ENCODE data around the gene DGKQ. TPM values are rescaled to one million over a fixed set of nuclear protein-coding genes. Genes with fewer than 3 reads are reported as not detected.

Gene DGKQ
- polyA plus RNA-seq, 1 of the 3 experiments (the other 2 are of a cell fraction) = 10.9 TPM

DNA sequence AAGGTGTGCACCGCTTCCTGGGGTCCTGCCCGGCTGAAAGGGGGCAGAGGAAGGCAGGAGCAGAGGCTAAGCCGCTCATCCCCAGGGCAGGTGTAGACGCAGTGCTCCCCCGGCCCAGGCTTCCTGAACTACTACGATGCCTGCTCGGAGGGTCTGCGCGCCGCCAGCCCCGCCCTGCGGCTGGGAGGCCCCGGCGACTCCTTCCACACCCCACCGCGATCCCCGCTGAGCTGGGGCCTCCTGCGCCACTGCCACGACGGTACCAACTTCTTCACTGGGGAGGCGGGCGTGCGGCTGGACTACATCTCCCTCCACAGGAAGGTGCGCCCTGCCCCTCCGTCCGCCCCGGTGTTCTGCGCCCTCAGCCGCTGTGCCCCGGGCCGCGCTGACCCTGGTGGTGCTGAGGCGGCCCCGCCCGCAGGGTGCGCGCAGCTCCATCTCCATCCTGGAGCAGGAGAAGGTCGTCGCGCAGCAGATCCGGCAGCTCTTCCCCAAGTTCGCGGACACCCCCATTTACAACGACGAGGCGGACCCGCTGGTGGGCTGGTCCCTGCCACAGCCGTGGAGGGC is 28.3 kb upstream of the DGKQ start:
- no peak overlapping the region for H2AFZ ChIP-seq (ENCODE audit: low read depth)
- H3K9me2 ChIP-seq = no peaks in the 10 kb centered on the region
- H3K4me2 ChIP-seq = no peak overlapping the region
- ChIA-PET POLR2A (no interaction called here), CTCF (no interaction called here)
- no peak for DNase-seq
- H3K9me3 ChIP-seq = no peaks in the 10 kb centered on the region
- no peaks in the 10 kb centered on the region; a peak in 1 of 4 replicates for H3K4me1 ChIP-seq (ENCODE audit: control insufficient read depth in 1 of 2, insufficient read depth in 2 of 2, low read depth in 1 of 2, low read length in 1 of 2)
- no peak for TF ChIP-seq CHD2 (IDR thresholded peaks at IDR 0.05; ENCODE audit: low read length, partially characterized antibody)
- TF ChIP-seq, protein P1, sequence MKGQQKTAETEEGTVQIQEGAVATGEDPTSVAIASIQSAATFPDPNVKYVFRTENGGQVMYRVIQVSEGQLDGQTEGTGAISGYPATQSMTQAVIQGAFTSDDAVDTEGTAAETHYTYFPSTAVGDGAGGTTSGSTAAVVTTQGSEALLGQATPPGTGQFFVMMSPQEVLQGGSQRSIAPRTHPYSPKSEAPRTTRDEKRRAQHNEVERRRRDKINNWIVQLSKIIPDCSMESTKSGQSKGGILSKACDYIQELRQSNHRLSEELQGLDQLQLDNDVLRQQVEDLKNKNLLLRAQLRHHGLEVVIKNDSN (IDR thresholded peaks at IDR 0.05; ENCODE audit: borderline replicate concordance, low read depth) = no peak
- TF ChIP-seq TCF12 (IDR thresholded peaks at IDR 0.05) = no peak
- TF ChIP-seq FOSL2 (IDR thresholded peaks at IDR 0.05; ENCODE audit: borderline replicate concordance, low read depth) = no peak
- TF ChIP-seq FOXJ3 (CRISPR knock-in tag; IDR thresholded peaks at IDR 0.05) = no peak
- TF ChIP-seq TEAD4 (IDR thresholded peaks at IDR 0.05; ENCODE audit: borderline replicate concordance, insufficient read depth) = no peak
- TF ChIP-seq MEF2A (IDR thresholded peaks at IDR 0.05; ENCODE audit: borderline replicate concordance, low read depth) = no peak
- TF ChIP-seq RFX5 (IDR thresholded peaks at IDR 0.05; ENCODE audit: low read length) = no peak
- TF ChIP-seq POLR2AphosphoS5 (IDR thresholded peaks at IDR 0.05; ENCODE audit: low read depth, low read length) = no peak
- no peak for TF ChIP-seq RXRA (IDR thresholded peaks at IDR 0.05; ENCODE audit: borderline replicate concordance, low read depth)
- TF ChIP-seq GATA2 (CRISPR knock-in tag; IDR thresholded peaks at IDR 0.05) = no peak
- no peak for TF ChIP-seq NFIC (IDR thresholded peaks at IDR 0.05; ENCODE audit: borderline replicate concordance)
- TF ChIP-seq, protein P2, sequence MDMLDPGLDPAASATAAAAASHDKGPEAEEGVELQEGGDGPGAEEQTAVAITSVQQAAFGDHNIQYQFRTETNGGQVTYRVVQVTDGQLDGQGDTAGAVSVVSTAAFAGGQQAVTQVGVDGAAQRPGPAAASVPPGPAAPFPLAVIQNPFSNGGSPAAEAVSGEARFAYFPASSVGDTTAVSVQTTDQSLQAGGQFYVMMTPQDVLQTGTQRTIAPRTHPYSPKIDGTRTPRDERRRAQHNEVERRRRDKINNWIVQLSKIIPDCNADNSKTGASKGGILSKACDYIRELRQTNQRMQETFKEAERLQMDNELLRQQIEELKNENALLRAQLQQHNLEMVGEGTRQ (IDR thresholded peaks at IDR 0.05; ENCODE audit: borderline replicate concordance, low read depth, low read length) = no peak
- TF ChIP-seq ELF1 (IDR thresholded peaks at IDR 0.05) = no peak
- no peak for TF ChIP-seq SMC3 (IDR thresholded peaks at IDR 0.05; ENCODE audit: low read depth, low read length)
- TF ChIP-seq, protein P3, sequence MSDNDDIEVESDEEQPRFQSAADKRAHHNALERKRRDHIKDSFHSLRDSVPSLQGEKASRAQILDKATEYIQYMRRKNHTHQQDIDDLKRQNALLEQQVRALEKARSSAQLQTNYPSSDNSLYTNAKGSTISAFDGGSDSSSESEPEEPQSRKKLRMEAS (IDR thresholded peaks at IDR 0.05; ENCODE audit: low read depth) = no peak
- no peak overlapping the region for H3K9ac ChIP-seq
- no peaks in the 10 kb centered on the region for H3K79me2 ChIP-seq (ENCODE audit: insufficient read depth)
- H3F3A ChIP-seq (replicated peaks; ENCODE audit: insufficient read depth) = no peaks in the 10 kb centered on the region
- H3K4me3 ChIP-seq (ENCODE audit: low read depth in 2 of 2, low read length in 1 of 2) = no peak overlapping the region
- peaks cover 14% of the 10 kb centered on the region; the same call in 1 of the 2 replicates for H4K20me1 ChIP-seq (ENCODE audit: insufficient read depth)
- peaks cover 35% of the 10 kb centered on the region for H3K27me3 ChIP-seq (ENCODE audit: insufficient read depth)
- H3K27ac ChIP-seq (ENCODE audit: low read depth in 2 of 2, low read length in 1 of 2) = no peak overlapping the region
- 64% methylated on average over 25 of the region's 48 CpGs for WGBS (ENCODE audit: low lambda C conversion rate)
- no peaks in the 10 kb centered on the region for H3K36me3 ChIP-seq (replicated peaks in 1 of 2; ENCODE audit: control insufficient read depth in 1 of 2, insufficient read depth in 2 of 2, low read length in 1 of 2)

DNA sequence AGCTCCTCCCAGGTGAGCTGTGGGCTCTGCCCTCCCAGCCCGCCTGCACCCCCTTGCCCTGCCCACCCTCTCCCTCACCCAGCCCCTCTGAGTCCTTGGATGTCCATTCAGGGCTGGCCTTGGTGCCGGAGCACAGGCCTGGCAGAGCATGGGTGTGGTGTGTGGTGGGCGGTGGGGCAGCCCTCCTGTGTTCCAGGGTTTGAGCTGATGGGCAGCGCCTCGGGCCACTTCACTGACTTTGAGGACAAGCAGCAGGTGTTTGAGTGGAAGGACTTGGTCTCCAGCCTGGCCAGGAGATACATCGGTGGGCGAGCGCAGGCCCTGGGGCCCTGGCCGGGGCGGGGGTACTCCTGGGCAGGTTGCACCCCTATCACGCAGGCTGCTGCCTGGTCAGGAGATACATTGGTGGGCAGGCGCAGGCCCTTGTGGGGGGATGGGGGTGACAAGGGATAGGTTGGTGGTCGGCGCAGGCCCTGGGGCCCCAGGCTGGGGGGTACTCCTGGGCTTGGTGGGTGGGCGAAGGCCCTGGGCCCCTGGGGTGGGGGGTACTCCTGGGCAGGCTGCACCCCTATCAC is 27.4 kb upstream of the DGKQ start:
- H3K4me1 ChIP-seq (ENCODE audit: control insufficient read depth in 1 of 2, insufficient read depth in 2 of 2, low read depth in 1 of 2, low read length in 1 of 2) = no peaks in the 10 kb centered on the region; a peak in 1 of 4 replicates
- 43% methylated on average over 11 of the region's 15 CpGs for WGBS (ENCODE audit: low lambda C conversion rate)
- H2AFZ ChIP-seq (ENCODE audit: low read depth) = no peak overlapping the region
- no peaks in the 10 kb centered on the region for H3K79me2 ChIP-seq (ENCODE audit: insufficient read depth)
- no peak overlapping the region for H3K4me2 ChIP-seq
- no peak overlapping the region for H3K27ac ChIP-seq (ENCODE audit: low read depth in 2 of 2, low read length in 1 of 2)
- no peak overlapping the region for H3K4me3 ChIP-seq (ENCODE audit: low read depth in 2 of 2, low read length in 1 of 2)
- no peak overlapping the region for H3K9ac ChIP-seq
- no peaks in the 10 kb centered on the region for H3K9me3 ChIP-seq
- H4K20me1 ChIP-seq (ENCODE audit: insufficient read depth) = peaks cover 14% of the 10 kb centered on the region; the same call in 1 of the 2 replicates
- no peaks in the 10 kb centered on the region for H3K9me2 ChIP-seq
- H3K36me3 ChIP-seq (replicated peaks in 1 of 2; ENCODE audit: control insufficient read depth in 1 of 2, insufficient read depth in 2 of 2, low read length in 1 of 2) = no peaks in the 10 kb centered on the region
- CTCF ChIA-PET = interaction anchor here (0.9 to 1.1 kb wide), 2 partner anchors 10 to 258 kb away, joined by 3 read pairs; no protein-coding TSS in a partner anchor
- DNase-seq = no peak
- POLR2A ChIA-PET = no interaction called here
- H3F3A ChIP-seq (replicated peaks; ENCODE audit: insufficient read depth) = no peaks in the 10 kb centered on the region
- H3K27me3 ChIP-seq (ENCODE audit: insufficient read depth) = peaks cover 26% of the 10 kb centered on the region
- TF ChIP-seq, protein P1 (IDR thresholded peaks at IDR 0.05; ENCODE audit: borderline replicate concordance, low read depth) = no peak
- TF ChIP-seq NRF1 (IDR thresholded peaks at IDR 0.05; ENCODE audit: low read depth, low read length) (no peak), RAD21 (IDR thresholded peaks at IDR 0.05; ENCODE audit: low read length) (no peak), GATA2 (CRISPR knock-in tag; IDR thresholded peaks at IDR 0.05) (no peak), RXRA (IDR thresholded peaks at IDR 0.05; ENCODE audit: borderline replicate concordance, low read depth) (no peak), MXI1 (IDR thresholded peaks at IDR 0.05; ENCODE audit: low read depth, low read length) (no peak), FOSL2 (IDR thresholded peaks at IDR 0.05; ENCODE audit: borderline replicate concordance, low read depth) (no peak), EP300 (IDR thresholded peaks at IDR 0.05; ENCODE audit: borderline replicate concordance in 1 of 2, low read depth in 1 of 2, low read length in 1 of 2) (no peak), FOXJ3 (CRISPR knock-in tag; IDR thresholded peaks at IDR 0.05) (no peak)
- TF ChIP-seq, protein P4, sequence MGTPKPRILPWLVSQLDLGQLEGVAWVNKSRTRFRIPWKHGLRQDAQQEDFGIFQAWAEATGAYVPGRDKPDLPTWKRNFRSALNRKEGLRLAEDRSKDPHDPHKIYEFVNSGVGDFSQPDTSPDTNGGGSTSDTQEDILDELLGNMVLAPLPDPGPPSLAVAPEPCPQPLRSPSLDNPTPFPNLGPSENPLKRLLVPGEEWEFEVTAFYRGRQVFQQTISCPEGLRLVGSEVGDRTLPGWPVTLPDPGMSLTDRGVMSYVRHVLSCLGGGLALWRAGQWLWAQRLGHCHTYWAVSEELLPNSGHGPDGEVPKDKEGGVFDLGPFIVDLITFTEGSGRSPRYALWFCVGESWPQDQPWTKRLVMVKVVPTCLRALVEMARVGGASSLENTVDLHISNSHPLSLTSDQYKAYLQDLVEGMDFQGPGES (IDR thresholded peaks at IDR 0.05; ENCODE audit: low read depth, low read length) = no peak
